Thoracic aorta (tissue), 2 donors: ENCODE results near the gene HTR5A. TPM values are rescaled to one million over a fixed set of nuclear protein-coding genes. Genes with fewer than 3 reads are reported as not detected.

Experiments
- ATAC-seq: fragments of 150-250 bp; one replicate; pipeline ENCODE4 v1.8.0; 2017; ENCODE audit warnings: low read depth; ENCODE audit not compliant: insufficient number of reproducible peaks, low FRiP score
- DNase-seq: peaks from one replicate; pipeline ENCODE4 v3.0.0-alpha.2; 2020; ENCODE audit warnings: low spot score
- H3K27ac ChIP-seq, 2 donors: fragments of 200-600 bp; sonication (generic); 1 replicate in 1 of 2; 2 replicates in 1 of 2; pipeline ENCODE4 v1.5.1; 2016; ENCODE audit warnings: mild to moderate bottlenecking in 2 of 2, moderate library complexity in 2 of 2
- H3K27me3 ChIP-seq: fragments of 200-600 bp; sonication (generic); replicated peaks from 2 replicates; pipeline ENCODE4 v1.6.0; 2016; ENCODE audit warnings: mild to moderate bottlenecking; ENCODE audit not compliant: insufficient read depth
- H3K36me3 ChIP-seq: fragments of 200-600 bp; sonication (generic); one replicate; pipeline ENCODE4 v1.5.1; 2016
- H3K4me1 ChIP-seq, 2 donors: fragments of 200-600 bp; sonication (generic); 1 replicate in 1 of 2; 2 replicates in 1 of 2; pipeline versions ENCODE4 v1.5.1 to v1.6.0; 2016; ENCODE audit warnings: low read depth in 2 of 2, mild to moderate bottlenecking in 1 of 2; ENCODE audit not compliant: control insufficient read depth in 1 of 2
- H3K4me3 ChIP-seq: fragments of 200-600 bp; sonication (generic); 2 replicates; pipeline ENCODE4 v1.5.1; 2016; ENCODE audit warnings: mild to moderate bottlenecking
- H3K9me3 ChIP-seq: fragments of 200-600 bp; sonication (generic); 2 replicates; pipeline ENCODE4 v1.5.1; 2016
- CTCF ChIP-seq: fragments of 200-600 bp; sonication (generic); IDR thresholded peaks from one replicate; pipeline ENCODE4 v1.5.1; 2019; ENCODE audit warnings: antibody characterized with exemption
- total RNA-seq, 2 donors: library from RNA; depleted of rRNA; stranded (reverse); fragments of >200 nt; gene quantifications; one replicate each; pipeline versions ENCODE4 v1.1.0 to v1.2.3, GENCODE V29; 2016

HTR5A gene
- total RNA-seq, 2 donors from 2014 or later: not detected

GRCh38 chr7:155097338-155097737, 27.2 kb downstream of the HTR5A start:
- no peaks in the 10 kb centered on the region for H3K27me3 ChIP-seq
- no peak overlapping the region for H3K27ac ChIP-seq
- H3K36me3 ChIP-seq: no peaks in the 10 kb centered on the region
- ATAC-seq (no peak), DNase-seq (no peak)
- no peak overlapping the region for H3K4me3 ChIP-seq
- TF ChIP-seq CTCF: no peak
- H3K9me3 ChIP-seq: no peaks in the 10 kb centered on the region
- H3K4me1 ChIP-seq: no peaks in the 10 kb centered on the region

- H3K4me1 ChIP-seq: no peaks in the 10 kb centered on the region
- H3K27me3 ChIP-seq: no peaks in the 10 kb centered on the region
- H3K27ac ChIP-seq: no peak overlapping the region
- DNase-seq: no peak
- ATAC-seq: no peak
- TF ChIP-seq CTCF: no peak
- no peaks in the 10 kb centered on the region for H3K36me3 ChIP-seq
- no peak overlapping the region for H3K4me3 ChIP-seq
- no peaks in the 10 kb centered on the region for H3K9me3 ChIP-seq
These were observed 33.7 kb downstream of the HTR5A start for GRCh38 chr7:155103839-155104238.

- no peak for ATAC-seq
- H3K27me3 ChIP-seq: no peaks in the 10 kb centered on the region
- no peak for DNase-seq
These were observed 34.8 kb downstream of the HTR5A start for GRCh38 chr7:155104913-155105312.

GRCh38 chr7:155106356-155106755, 36.2 kb downstream of the HTR5A start:
- DNase-seq (no peak), ATAC-seq (no peak)
- no peak for TF ChIP-seq CTCF
- H3K4me1 ChIP-seq: no peaks in the 10 kb centered on the region
- H3K27ac ChIP-seq: no peak overlapping the region
- no peaks in the 10 kb centered on the region for H3K36me3 ChIP-seq
- H3K4me3 ChIP-seq: no peak overlapping the region
- H3K9me3 ChIP-seq: no peaks in the 10 kb centered on the region
- no peaks in the 10 kb centered on the region for H3K27me3 ChIP-seq

More at GRCh38 chr7:155104913-155105312, 34.8 kb downstream of the HTR5A start:
- Histone ChIP-seq H3K9me3 (no peaks in the 10 kb centered on the region), H3K4me1 (no peaks in the 10 kb centered on the region), H3K4me3 (no peak overlapping the region), H3K27ac (no peak overlapping the region), H3K36me3 (no peaks in the 10 kb centered on the region)
- TF ChIP-seq CTCF: no peak

GRCh38 chr7:155107126-155107525, 37.0 kb downstream of the HTR5A start:
- Histone ChIP-seq H3K4me3 (no peak overlapping the region), H3K27ac (no peak overlapping the region), H3K27me3 (no peaks in the 10 kb centered on the region), H3K4me1 (no peaks in the 10 kb centered on the region), H3K9me3 (no peaks in the 10 kb centered on the region), H3K36me3 (no peaks in the 10 kb centered on the region)
- DNase-seq (no peak), ATAC-seq (no peak)
- TF ChIP-seq CTCF: no peak
